ENCODE results near the gene ITGAE.

GRCh38 chr17:3695723-3696411 lies 105.1 kb downstream of the ITGAE start, which contains the start of gene P2RX5:
- TF ChIP-seq CTCF (conservative IDR thresholded peaks at IDR 0.05; ENCODE audit: low read depth, low read length), result no peak
- peak; percentile 53 for TF ChIP-seq EZH2 (IDR thresholded peaks at IDR 0.05; ENCODE audit: borderline replicate concordance, low read depth, low read length, poor library complexity, severe bottlenecking)

Measured in A673 (cell line).